HepG2 (cell line): ENCODE measurements around the gene PRRT1B. TPM values are rescaled to one million over a fixed set of nuclear protein-coding genes. Genes with fewer than 3 reads are reported as not detected.

Source experiments
- JUND ChIP-seq: sonication (generic); formaldehyde crosslinking; IDR thresholded peaks from 2 replicates; pipeline ENCODE4 v1.8.0; 2022; ENCODE audit warnings: mild to moderate bottlenecking, missing genetic modification reagents
- polyA plus RNA-seq, 8 experiments: library from polyadenylated mRNA; depleted of rRNA in 3 of 8; stranded (reverse) in 7 of 8; unstranded in 1 of 8; fragments of >200 nt; fragmentation: Illumina TruSeq in 4 of 8; extraction: Trizol in 4 of 8; gene quantifications; 2 replicates each; pipeline versions ENCODE4 v1.2.1 to v1.2.3, GENCODE V29; 2011 to 2016; ENCODE audit warnings: low read depth in 4 of 8, missing spikeins in 1 of 8, mixed read lengths in 1 of 8; ENCODE audit not compliant: insufficient read depth in 1 of 8
- total RNA-seq, 5 experiments: library from RNA; depleted of rRNA; stranded (reverse); fragments of >200 nt; fragmentation: Illumina TruSeq; extraction: Trizol; gene quantifications; 2 replicates each; pipeline ENCODE4 v1.2.3, GENCODE V29; 2016; ENCODE audit warnings: low read depth in 1 of 5
- TF ChIP-seq, protein P1 (sequence below): sonication (generic); formaldehyde crosslinking; IDR thresholded peaks from 2 replicates; pipeline ENCODE4 v1.5.0; 2020; ENCODE audit warnings: mild to moderate bottlenecking, missing genetic modification reagents, borderline replicate concordance
- TF ChIP-seq, protein P2 (sequence below): sonication (generic); formaldehyde crosslinking; IDR thresholded peaks from 2 replicates; pipeline ENCODE4 v1.4.0; 2020; ENCODE audit warnings: low read depth, mild to moderate bottlenecking, missing genetic modification reagents
- TF ChIP-seq, protein P3 (sequence below): sonication (generic); formaldehyde crosslinking; conservative IDR thresholded peaks from 2 replicates; pipeline ENCODE4 v1.4.0; 2020; ENCODE audit warnings: missing genetic modification reagents

PRRT1B gene
- total and polyA plus RNA-seq, 2 of the 13 experiments (the other 11 are each of a cell fraction or from before 2014, with no cell fraction given): not detected

DNA sequence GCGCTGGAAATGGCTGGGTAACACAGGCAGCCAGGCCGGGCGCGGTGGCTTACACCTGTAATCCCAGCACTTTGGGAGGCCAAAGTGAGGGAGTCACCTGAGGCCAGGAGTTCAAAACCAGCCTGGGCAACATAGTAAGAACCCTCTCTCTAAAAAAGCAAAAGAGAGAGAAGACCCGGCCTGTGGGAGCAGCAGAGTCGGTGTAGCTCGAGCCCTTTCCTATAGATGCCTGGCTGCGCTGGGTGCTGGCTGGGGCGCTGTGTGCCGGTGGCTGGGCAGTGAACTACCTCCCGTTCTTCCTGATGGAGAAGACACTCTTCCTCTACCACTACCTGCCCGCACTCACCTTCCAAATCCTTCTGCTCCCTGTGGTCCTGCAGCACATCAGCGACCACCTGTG, 23.5 kb upstream of the PRRT1B start (continued):
- TF ChIP-seq, protein P1, sequence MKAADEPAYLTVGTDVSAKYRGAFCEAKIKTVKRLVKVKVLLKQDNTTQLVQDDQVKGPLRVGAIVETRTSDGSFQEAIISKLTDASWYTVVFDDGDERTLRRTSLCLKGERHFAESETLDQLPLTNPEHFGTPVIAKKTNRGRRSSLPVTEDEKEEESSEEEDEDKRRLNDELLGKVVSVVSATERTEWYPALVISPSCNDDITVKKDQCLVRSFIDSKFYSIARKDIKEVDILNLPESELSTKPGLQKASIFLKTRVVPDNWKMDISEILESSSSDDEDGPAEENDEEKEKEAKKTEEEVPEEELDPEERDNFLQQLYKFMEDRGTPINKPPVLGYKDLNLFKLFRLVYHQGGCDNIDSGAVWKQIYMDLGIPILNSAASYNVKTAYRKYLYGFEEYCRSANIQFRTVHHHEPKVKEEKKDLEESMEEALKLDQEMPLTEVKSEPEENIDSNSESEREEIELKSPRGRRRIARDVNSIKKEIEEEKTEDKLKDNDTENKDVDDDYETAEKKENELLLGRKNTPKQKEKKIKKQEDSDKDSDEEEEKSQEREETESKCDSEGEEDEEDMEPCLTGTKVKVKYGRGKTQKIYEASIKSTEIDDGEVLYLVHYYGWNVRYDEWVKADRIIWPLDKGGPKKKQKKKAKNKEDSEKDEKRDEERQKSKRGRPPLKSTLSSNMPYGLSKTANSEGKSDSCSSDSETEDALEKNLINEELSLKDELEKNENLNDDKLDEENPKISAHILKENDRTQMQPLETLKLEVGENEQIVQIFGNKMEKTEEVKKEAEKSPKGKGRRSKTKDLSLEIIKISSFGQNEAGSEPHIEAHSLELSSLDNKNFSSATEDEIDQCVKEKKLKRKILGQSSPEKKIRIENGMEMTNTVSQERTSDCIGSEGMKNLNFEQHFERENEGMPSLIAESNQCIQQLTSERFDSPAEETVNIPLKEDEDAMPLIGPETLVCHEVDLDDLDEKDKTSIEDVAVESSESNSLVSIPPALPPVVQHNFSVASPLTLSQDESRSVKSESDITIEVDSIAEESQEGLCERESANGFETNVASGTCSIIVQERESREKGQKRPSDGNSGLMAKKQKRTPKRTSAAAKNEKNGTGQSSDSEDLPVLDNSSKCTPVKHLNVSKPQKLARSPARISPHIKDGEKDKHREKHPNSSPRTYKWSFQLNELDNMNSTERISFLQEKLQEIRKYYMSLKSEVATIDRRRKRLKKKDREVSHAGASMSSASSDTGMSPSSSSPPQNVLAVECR (CRISPR knock-in tag): no peak
- no peak for TF ChIP-seq JUND
- TF ChIP-seq, protein P2, sequence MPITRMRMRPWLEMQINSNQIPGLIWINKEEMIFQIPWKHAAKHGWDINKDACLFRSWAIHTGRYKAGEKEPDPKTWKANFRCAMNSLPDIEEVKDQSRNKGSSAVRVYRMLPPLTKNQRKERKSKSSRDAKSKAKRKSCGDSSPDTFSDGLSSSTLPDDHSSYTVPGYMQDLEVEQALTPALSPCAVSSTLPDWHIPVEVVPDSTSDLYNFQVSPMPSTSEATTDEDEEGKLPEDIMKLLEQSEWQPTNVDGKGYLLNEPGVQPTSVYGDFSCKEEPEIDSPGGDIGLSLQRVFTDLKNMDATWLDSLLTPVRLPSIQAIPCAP (CRISPR knock-in tag): no peak
- TF ChIP-seq, protein P3, sequence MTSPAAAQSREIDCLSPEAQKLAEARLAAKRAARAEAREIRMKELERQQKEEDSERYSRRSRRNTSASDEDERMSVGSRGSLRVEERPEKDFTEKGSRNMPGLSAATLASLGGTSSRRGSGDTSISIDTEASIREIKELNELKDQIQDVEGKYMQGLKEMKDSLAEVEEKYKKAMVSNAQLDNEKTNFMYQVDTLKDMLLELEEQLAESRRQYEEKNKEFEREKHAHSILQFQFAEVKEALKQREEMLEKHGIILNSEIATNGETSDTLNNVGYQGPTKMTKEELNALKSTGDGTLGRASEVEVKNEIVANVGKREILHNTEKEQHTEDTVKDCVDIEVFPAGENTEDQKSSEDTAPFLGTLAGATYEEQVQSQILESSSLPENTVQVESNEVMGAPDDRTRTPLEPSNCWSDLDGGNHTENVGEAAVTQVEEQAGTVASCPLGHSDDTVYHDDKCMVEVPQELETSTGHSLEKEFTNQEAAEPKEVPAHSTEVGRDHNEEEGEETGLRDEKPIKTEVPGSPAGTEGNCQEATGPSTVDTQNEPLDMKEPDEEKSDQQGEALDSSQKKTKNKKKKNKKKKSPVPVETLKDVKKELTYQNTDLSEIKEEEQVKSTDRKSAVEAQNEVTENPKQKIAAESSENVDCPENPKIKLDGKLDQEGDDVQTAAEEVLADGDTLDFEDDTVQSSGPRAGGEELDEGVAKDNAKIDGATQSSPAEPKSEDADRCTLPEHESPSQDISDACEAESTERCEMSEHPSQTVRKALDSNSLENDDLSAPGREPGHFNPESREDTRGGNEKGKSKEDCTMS (CRISPR knock-in tag): no peak
